Adrenal gland (tissue), 5 donors: ENCODE data around the gene CELF3.

Experiments
- POLR2A ChIP-seq, 2 donors: fragments of 450-650 bp; IDR thresholded peaks; one replicate each; pipeline ENCODE4 v1.6.1; 2017; ENCODE audit warnings: antibody characterized with exemption in 2 of 2, mild to moderate bottlenecking in 2 of 2, moderate library complexity in 1 of 2
- TF ChIP-seq, protein P1 (sequence below), 6 experiments: fragments of 450-650 bp in 4 of 6; fragments of 200-600 bp in 2 of 6; sonication (generic) in 1 of 6; IDR thresholded peaks; 1 replicate in 5 of 6; 2 replicates in 1 of 6; pipeline versions ENCODE4 v1.5.1 to v1.8.0; 2016 to 2021; ENCODE audit warnings: antibody characterized with exemption in 6 of 6, mild to moderate bottlenecking in 2 of 6, moderate library complexity in 1 of 6
- donor health status: DM: no; HTN: no; CAD: no.

DNA sequence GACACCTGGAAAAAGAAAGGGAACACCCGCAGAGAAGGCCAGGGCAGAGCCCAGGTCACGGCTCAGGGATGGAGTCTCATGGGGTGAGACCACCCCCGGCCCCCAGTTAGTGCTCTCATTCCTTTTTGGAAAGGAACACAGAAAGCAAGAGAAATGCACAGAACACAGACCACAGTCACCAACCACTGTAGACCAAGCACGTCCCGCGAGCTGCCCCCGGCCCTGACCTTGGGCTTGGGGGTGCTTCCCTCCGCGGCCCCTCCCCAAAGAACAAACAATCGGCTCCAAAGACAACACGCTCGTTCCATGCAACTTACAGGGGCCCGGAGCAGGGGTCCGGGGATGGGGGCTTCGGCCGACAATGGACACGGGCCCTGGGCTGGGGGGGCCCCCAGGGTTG lies 12.8 kb downstream of the CELF3 start:
- TF ChIP-seq POLR2A (IDR thresholded peaks at IDR 0.05), result no peak
- TF ChIP-seq, protein P1, sequence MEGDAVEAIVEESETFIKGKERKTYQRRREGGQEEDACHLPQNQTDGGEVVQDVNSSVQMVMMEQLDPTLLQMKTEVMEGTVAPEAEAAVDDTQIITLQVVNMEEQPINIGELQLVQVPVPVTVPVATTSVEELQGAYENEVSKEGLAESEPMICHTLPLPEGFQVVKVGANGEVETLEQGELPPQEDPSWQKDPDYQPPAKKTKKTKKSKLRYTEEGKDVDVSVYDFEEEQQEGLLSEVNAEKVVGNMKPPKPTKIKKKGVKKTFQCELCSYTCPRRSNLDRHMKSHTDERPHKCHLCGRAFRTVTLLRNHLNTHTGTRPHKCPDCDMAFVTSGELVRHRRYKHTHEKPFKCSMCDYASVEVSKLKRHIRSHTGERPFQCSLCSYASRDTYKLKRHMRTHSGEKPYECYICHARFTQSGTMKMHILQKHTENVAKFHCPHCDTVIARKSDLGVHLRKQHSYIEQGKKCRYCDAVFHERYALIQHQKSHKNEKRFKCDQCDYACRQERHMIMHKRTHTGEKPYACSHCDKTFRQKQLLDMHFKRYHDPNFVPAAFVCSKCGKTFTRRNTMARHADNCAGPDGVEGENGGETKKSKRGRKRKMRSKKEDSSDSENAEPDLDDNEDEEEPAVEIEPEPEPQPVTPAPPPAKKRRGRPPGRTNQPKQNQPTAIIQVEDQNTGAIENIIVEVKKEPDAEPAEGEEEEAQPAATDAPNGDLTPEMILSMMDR (IDR thresholded peaks at IDR 0.05), result no peak
